HepG2 (cell line): ENCODE data around the gene DAZAP1. TPM values are rescaled to one million over a fixed set of nuclear protein-coding genes. Genes with fewer than 3 reads are reported as not detected.

Source experiments
- ARNTL ChIP-seq: sonication (generic); formaldehyde crosslinking; IDR thresholded peaks from 2 replicates; pipeline ENCODE4 v1.4.0; 2020; ENCODE audit warnings: mild to moderate bottlenecking, missing genetic modification reagents
- CBX5 ChIP-seq: sonication (generic); formaldehyde crosslinking; IDR thresholded peaks from 2 replicates; pipeline ENCODE4 v1.4.0; 2020; ENCODE audit warnings: missing genetic modification reagents, borderline replicate concordance
- EP300 ChIP-seq, 3 experiments: sonication (generic) in 1 of 3; formaldehyde crosslinking in 1 of 3; IDR thresholded peaks; 2 replicates each; pipeline versions ENCODE4 v1.5.1 to v1.6.1; 2011 to 2020; ENCODE audit warnings: low read depth in 2 of 3, low read length in 2 of 3, borderline replicate concordance in 1 of 3, improper control_type of control experiment in 1 of 3, mild to moderate bottlenecking in 1 of 3, missing genetic modification reagents in 1 of 3, moderate library complexity in 1 of 3
- ERF ChIP-seq: IDR thresholded peaks from 2 replicates; pipeline ENCODE4 v1.6.1; 2018; ENCODE audit warnings: missing biosample characterization, missing genetic modification reagents
- ETV6 ChIP-seq: sonication (generic); formaldehyde crosslinking; conservative IDR thresholded peaks from 2 replicates; pipeline ENCODE4 v1.4.0; 2020; ENCODE audit warnings: missing genetic modification reagents
- FOXK2 ChIP-seq: fragments of 450-650 bp; IDR thresholded peaks from 2 replicates; pipeline ENCODE4 v1.6.1; 2016
- GATA4 ChIP-seq: sonication (generic); IDR thresholded peaks from 2 replicates; pipeline ENCODE4 v1.6.1; 2016; ENCODE audit warnings: antibody characterized with exemption, low read depth, borderline replicate concordance
- HNF4G ChIP-seq, 2 experiments: sonication (generic) in 1 of 2; formaldehyde crosslinking in 1 of 2; IDR thresholded peaks; 2 replicates each; pipeline versions ENCODE4 v1.4.0 to v1.6.1; 2011 to 2020; ENCODE audit warnings: borderline replicate concordance in 2 of 2, low read depth in 2 of 2, mild to moderate bottlenecking in 2 of 2, low read length in 1 of 2, missing genetic modification reagents in 1 of 2, moderate library complexity in 1 of 2
- HNRNPLL ChIP-seq: fragments of 200-400 bp; formaldehyde crosslinking; IDR thresholded peaks from 2 replicates; pipeline ENCODE4 v1.6.1; 2017; ENCODE audit warnings: mild to moderate bottlenecking, low read depth, low read length; ENCODE audit not compliant: poor library complexity, severe bottlenecking
- MED13 ChIP-seq: sonication (generic); formaldehyde crosslinking; IDR thresholded peaks from 2 replicates; pipeline ENCODE4 v1.5.0; 2020; ENCODE audit warnings: missing genetic modification reagents
- NR2C2 ChIP-seq: sonication (generic); formaldehyde crosslinking; IDR thresholded peaks from 2 replicates; pipeline ENCODE4 v1.4.0; 2020; ENCODE audit warnings: missing genetic modification reagents, mild to moderate bottlenecking, moderate library complexity, borderline replicate concordance
- PBX2 ChIP-seq: IDR thresholded peaks from 2 replicates; pipeline ENCODE4 v1.6.1; 2016; ENCODE audit warnings: control low read depth
- RXRA ChIP-seq: sonication (generic); formaldehyde crosslinking; IDR thresholded peaks from 2 replicates; pipeline ENCODE4 v1.5.1; 2020; ENCODE audit warnings: missing genetic modification reagents
- SALL2 ChIP-seq: sonication (generic); formaldehyde crosslinking; IDR thresholded peaks from 2 replicates; pipeline ENCODE4 v1.8.1; 2023; ENCODE audit warnings: mild to moderate bottlenecking, missing genetic modification reagents, inconsistent platforms
- SAP130 ChIP-seq: IDR thresholded peaks from 2 replicates; pipeline ENCODE4 v1.6.1; 2016; ENCODE audit warnings: low read depth
- ZMYM2 ChIP-seq: sonication (generic); formaldehyde crosslinking; IDR thresholded peaks from 2 replicates; pipeline ENCODE4 v1.8.0; 2022; ENCODE audit warnings: mild to moderate bottlenecking, missing genetic modification reagents
- ZNF143 ChIP-seq: sonication (generic); formaldehyde crosslinking; IDR thresholded peaks from 2 replicates; pipeline ENCODE4 v1.4.0; 2020; ENCODE audit warnings: missing genetic modification reagents
- ZNF205 ChIP-seq: IDR thresholded peaks from 2 replicates; pipeline ENCODE4 v1.6.1; 2018; ENCODE audit warnings: missing biosample characterization, missing genetic modification reagents
- ZNF253 ChIP-seq: sonication (generic); formaldehyde crosslinking; IDR thresholded peaks from 2 replicates; pipeline ENCODE4 v1.8.0; 2022; ENCODE audit warnings: mild to moderate bottlenecking, missing genetic modification reagents, borderline replicate concordance
- ZNF451 ChIP-seq: sonication (generic); formaldehyde crosslinking; IDR thresholded peaks from 2 replicates; pipeline ENCODE4 v1.5.0; 2020; ENCODE audit warnings: mild to moderate bottlenecking, missing genetic modification reagents
- ZNF563 ChIP-seq: sonication (generic); formaldehyde crosslinking; IDR thresholded peaks from 2 replicates; pipeline ENCODE4 v1.8.0; 2022; ENCODE audit warnings: mild to moderate bottlenecking, moderate library complexity, missing genetic modification reagents
- polyA plus RNA-seq, 8 experiments: library from polyadenylated mRNA; depleted of rRNA in 3 of 8; stranded (reverse) in 7 of 8; unstranded in 1 of 8; fragments of >200 nt; fragmentation: Illumina TruSeq in 4 of 8; extraction: Trizol in 4 of 8; gene quantifications; 2 replicates each; pipeline versions ENCODE4 v1.2.1 to v1.2.3, GENCODE V29; 2011 to 2016; ENCODE audit warnings: low read depth in 4 of 8, missing spikeins in 1 of 8, mixed read lengths in 1 of 8; ENCODE audit not compliant: insufficient read depth in 1 of 8
- total RNA-seq, 5 experiments: library from RNA; depleted of rRNA; stranded (reverse); fragments of >200 nt; fragmentation: Illumina TruSeq; extraction: Trizol; gene quantifications; 2 replicates each; pipeline ENCODE4 v1.2.3, GENCODE V29; 2016; ENCODE audit warnings: low read depth in 1 of 5
- TF ChIP-seq, protein P1 (sequence below): sonication (generic); formaldehyde crosslinking; IDR thresholded peaks from 2 replicates; pipeline ENCODE4 v1.4.0; 2020; ENCODE audit warnings: missing genetic modification reagents

The DAZAP1 gene
- total and polyA plus RNA-seq, 2 of the 13 experiments (the other 11 are each of a cell fraction or from before 2014, with no cell fraction given), result 63.3 to 79.2 TPM

GRCh38 chr19:1445185-1445931 lies 38.0 kb downstream of the DAZAP1 start (continued):
- TF ChIP-seq, protein P1, sequence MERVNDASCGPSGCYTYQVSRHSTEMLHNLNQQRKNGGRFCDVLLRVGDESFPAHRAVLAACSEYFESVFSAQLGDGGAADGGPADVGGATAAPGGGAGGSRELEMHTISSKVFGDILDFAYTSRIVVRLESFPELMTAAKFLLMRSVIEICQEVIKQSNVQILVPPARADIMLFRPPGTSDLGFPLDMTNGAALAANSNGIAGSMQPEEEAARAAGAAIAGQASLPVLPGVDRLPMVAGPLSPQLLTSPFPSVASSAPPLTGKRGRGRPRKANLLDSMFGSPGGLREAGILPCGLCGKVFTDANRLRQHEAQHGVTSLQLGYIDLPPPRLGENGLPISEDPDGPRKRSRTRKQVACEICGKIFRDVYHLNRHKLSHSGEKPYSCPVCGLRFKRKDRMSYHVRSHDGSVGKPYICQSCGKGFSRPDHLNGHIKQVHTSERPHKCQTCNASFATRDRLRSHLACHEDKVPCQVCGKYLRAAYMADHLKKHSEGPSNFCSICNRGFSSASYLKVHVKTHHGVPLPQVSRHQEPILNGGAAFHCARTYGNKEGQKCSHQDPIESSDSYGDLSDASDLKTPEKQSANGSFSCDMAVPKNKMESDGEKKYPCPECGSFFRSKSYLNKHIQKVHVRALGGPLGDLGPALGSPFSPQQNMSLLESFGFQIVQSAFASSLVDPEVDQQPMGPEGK (CRISPR knock-in tag), result 0 out of 2 replicates have a peak, but pooled peaks have one; percentile 33
- 0 out of 2 replicates have a peak, but pooled peaks have one; percentile 62 for TF ChIP-seq ZNF451 (CRISPR knock-in tag)
- TF ChIP-seq PBX2, result no peak
- TF ChIP-seq SAP130 (CRISPR knock-in tag), result peak; percentile 69; the same call in 1 of the 2 replicates
- no peak; the same call in 1 of the 2 replicates for TF ChIP-seq ETV6 (CRISPR knock-in tag)
- TF ChIP-seq HNF4G (IDR thresholded peaks at IDR 0.05; ENCODE audit: borderline replicate concordance, low read depth, low read length), result no peak
- peak; percentile 56; the same call in 1 of the 2 replicates for TF ChIP-seq HNF4G (CRISPR knock-in tag; IDR thresholded peaks at IDR 0.05; ENCODE audit: borderline replicate concordance, low read depth)
- TF ChIP-seq ERF, result peak; percentile 33; the same call in 1 of the 2 replicates
- TF ChIP-seq EP300 (IDR thresholded peaks at IDR 0.05; ENCODE audit: low read depth in 2 of 2, low read length in 2 of 2), result no peak
- TF ChIP-seq EP300 (CRISPR knock-in tag; IDR thresholded peaks at IDR 0.05; ENCODE audit: borderline replicate concordance), result no peak; the same call in 1 of the 2 replicates
- TF ChIP-seq MED13, result 0 out of 2 replicates have a peak, but pooled peaks have one; percentile 30
- peak; percentile 39; the same call in 1 of the 2 replicates for TF ChIP-seq ARNTL (CRISPR knock-in tag)
- TF ChIP-seq ZNF143, result peak; percentile 16; the same call in 1 of the 2 replicates
- TF ChIP-seq NR2C2 (CRISPR knock-in tag), result 0 out of 2 replicates have a peak, but pooled peaks have one; percentile 10
- no peak for TF ChIP-seq GATA4
- 0 out of 2 replicates have a peak, but pooled peaks have one; percentile 26 for TF ChIP-seq ZNF205
- peak; percentile 70; the same call in 1 of the 2 replicates for TF ChIP-seq ZMYM2
- TF ChIP-seq SALL2 (CRISPR knock-in tag), result 0 out of 2 replicates have a peak, but pooled peaks have one; percentile 38
- TF ChIP-seq ZNF253 (CRISPR knock-in tag), result no peak
- 0 out of 2 replicates have a peak, but pooled peaks have one; percentile 37 for TF ChIP-seq RXRA (CRISPR knock-in tag)
- TF ChIP-seq HNRNPLL, result peak; percentile 68
- TF ChIP-seq CBX5 (CRISPR knock-in tag), result 0 out of 2 replicates have a peak, but pooled peaks have one; percentile 59
- peak; percentile 18; the same call in 1 of the 2 replicates for TF ChIP-seq ZNF563 (CRISPR knock-in tag)
- no peak for TF ChIP-seq FOXK2
